ENCODE measurements around the gene PACSIN1. TPM values are rescaled to one million over a fixed set of nuclear protein-coding genes. Genes with fewer than 3 reads are reported as not detected.
A peak's percentile ranks its signal among the peaks of the same experiment; 100 is the strongest.

Gene PACSIN1
- total RNA-seq, 1 experiment from 2014 or later: 7.0 TPM

GRCh38 chr6:34513646-34514045 is 47.8 kb downstream of the PACSIN1 start:
- H3K4me1 ChIP-seq (ENCODE audit: insufficient read depth, low read length): peaks cover 1% of the 10 kb centered on the region; the same call in 1 of the 2 replicates
- peaks cover 9% of the 10 kb centered on the region for H3K23me2 ChIP-seq (ENCODE audit: insufficient read length, low read depth, low read length, poor library complexity, severe bottlenecking)
- Mint-ChIP-seq H3K9me3 (peaks cover 0 to 2% of the 10 kb centered on the region in 2 experiments; a peak in 2 of 5 replicates), H3K27ac (no peak overlapping the region), H3K36me3 (ENCODE audit: insufficient read depth in 1 of 3, low read depth in 3 of 3) (no peaks in the 10 kb centered on the region; a peak in 1 of 7 replicates), H3K27me3 (ENCODE audit: low read depth) (peaks cover 19% of the 10 kb centered on the region), H3K4me3 (peak overlapping the region; percentile 69 to 86), H3K4me1 (peaks cover 31 to 51% of the 10 kb centered on the region in 2 experiments)
- no CpG with 5 or more reads among the region's 4 CpGs for WGBS (ENCODE audit: extremely low coverage, insufficient read length, low lambda C conversion rate)
- H2BK20ac ChIP-seq (ENCODE audit: low read depth, low read length, poor library complexity, severe bottlenecking): no peak overlapping the region
- H2AFZ ChIP-seq (ENCODE audit: low read length): no peak overlapping the region
- H2AK5ac ChIP-seq (ENCODE audit: insufficient read length, low read length): no peak overlapping the region
- no peak overlapping the region for H3K4ac ChIP-seq (ENCODE audit: low read depth, low read length)
- H4K20me1 ChIP-seq (ENCODE audit: control insufficient read depth, insufficient read depth, insufficient read length): no peaks in the 10 kb centered on the region
- no peaks in the 10 kb centered on the region for H3K9me3 ChIP-seq (ENCODE audit: control insufficient read depth, low read depth, low read length)
- no peak overlapping the region for H3K23ac ChIP-seq (ENCODE audit: insufficient read length, low read depth, low read length)
- no peaks in the 10 kb centered on the region for H3K79me1 ChIP-seq (ENCODE audit: insufficient read depth, low read depth, low read length, poor library complexity, severe bottlenecking)
- H3K79me2 ChIP-seq (ENCODE audit: insufficient read depth, low read length): no peaks in the 10 kb centered on the region
- no peak overlapping the region for H4K8ac ChIP-seq (replicated peaks; ENCODE audit: insufficient read length, low read depth, low read length)
- no peak overlapping the region for H3K9ac ChIP-seq (ENCODE audit: extremely low read depth, insufficient read length, low read length)
- no peak overlapping the region for H3K18ac ChIP-seq (ENCODE audit: insufficient read length, low read depth, low read length)
- H3K27ac ChIP-seq (ENCODE audit: insufficient read length, low read depth, low read length): no peak overlapping the region
- no peak overlapping the region for H3K4me2 ChIP-seq (ENCODE audit: insufficient read depth, insufficient read length, low read length)
- no peak overlapping the region for H4K91ac ChIP-seq (ENCODE audit: insufficient read length, low read depth, low read length)
- H3T11ph ChIP-seq (ENCODE audit: low read length): no peak overlapping the region
- no peak overlapping the region for H2BK15ac ChIP-seq (ENCODE audit: low read depth, low read length)
- H3K56ac ChIP-seq (ENCODE audit: insufficient read length, low read depth, low read length): no peak overlapping the region
- no peak overlapping the region for H4K5ac ChIP-seq (ENCODE audit: insufficient read length, low read depth, low read length)
- no peaks in the 10 kb centered on the region for H3K27me3 ChIP-seq (ENCODE audit: insufficient read depth, low read length)
- no peak overlapping the region for H2BK5ac ChIP-seq (ENCODE audit: insufficient read length, low read length)
- TF ChIP-seq CTCF (conservative IDR thresholded peaks at IDR 0.05): no peak
- H2BK12ac ChIP-seq (ENCODE audit: insufficient read length, low read depth, low read length): no peak overlapping the region
- DNase-seq: no peak
- H2BK120ac ChIP-seq (ENCODE audit: low read depth, low read length, poor library complexity, severe bottlenecking): no peak overlapping the region
- H3K14ac ChIP-seq (ENCODE audit: insufficient read depth, low read length): no peak overlapping the region
